Neural cell (in vitro differentiated cells): Measurements from ENCODE around the gene DBN1. TPM values are rescaled to one million over a fixed set of nuclear protein-coding genes. Genes with fewer than 3 reads are reported as not detected.
"Not testable (repeated sequence)": the region's sequence is repeated elsewhere in the genome, so short reads cannot be mapped to it uniquely, and the experiment has no call there.

Experiments
- H2AFZ ChIP-seq: fragments of 200-600, 300-800 bp; sonication (generic), shearing (Covaris generic); 2 replicates; pipeline ENCODE4 v1.6.0; 2014; ENCODE audit warnings: low read depth, mild to moderate bottlenecking, antibody characterized with exemption, low read length, moderate library complexity
- H3F3A ChIP-seq: fragments of 200-600 bp; shearing (Covaris generic); 2 replicates; pipeline ENCODE4 v1.6.1; 2016; ENCODE audit warnings: mild to moderate bottlenecking, moderate library complexity, mixed read lengths, antibody characterized with exemption, low read length; ENCODE audit not compliant: insufficient read depth, poor library complexity, severe bottlenecking
- H3K27ac ChIP-seq: fragments of 200-600, 300-800 bp; sonication (generic), shearing (Covaris generic); 2 replicates; pipeline ENCODE4 v1.5.1; 2014; ENCODE audit warnings: mild to moderate bottlenecking, low read length, moderate library complexity
- H3K27me3 ChIP-seq: fragments of 300-800, 200-600 bp; sonication (generic), shearing (Covaris generic); 2 replicates; pipeline ENCODE4 v1.6.0; 2014; ENCODE audit warnings: mild to moderate bottlenecking, low read depth, low read length, moderate library complexity; ENCODE audit not compliant: insufficient read depth
- H3K36me3 ChIP-seq: fragments of 300-800, 200-600 bp; sonication (generic), shearing (Covaris generic); 2 replicates; pipeline ENCODE4 v1.5.1; 2014; ENCODE audit warnings: mild to moderate bottlenecking, antibody characterized with exemption, low read length, moderate library complexity; ENCODE audit not compliant: insufficient read depth
- H3K4me2 ChIP-seq: fragments of 300-800, 200-600 bp; sonication (generic), shearing (Covaris generic); 2 replicates; pipeline ENCODE4 v1.6.0; 2014; ENCODE audit warnings: mild to moderate bottlenecking, low read length
- H3K4me3 ChIP-seq: fragments of 300-800, 200-600 bp; sonication (generic), shearing (Covaris generic); 2 replicates; pipeline ENCODE4 v1.5.1; 2014; ENCODE audit warnings: mild to moderate bottlenecking, low read length, moderate library complexity
- H3K79me2 ChIP-seq: fragments of 200-600 bp; shearing (Covaris generic); replicated peaks from 2 replicates; pipeline ENCODE4 v1.6.0; 2014; ENCODE audit warnings: mild to moderate bottlenecking, low read length, moderate library complexity; ENCODE audit not compliant: insufficient read depth
- H3K9ac ChIP-seq: fragments of 300-800, 200-600 bp; sonication (generic), shearing (Covaris generic); 2 replicates; pipeline ENCODE4 v1.6.1; 2016; ENCODE audit warnings: mild to moderate bottlenecking, low read length, mixed read lengths
- H3K9me2 ChIP-seq: fragments of 200-600 bp; shearing (Covaris generic); 2 replicates; pipeline ENCODE4 v1.6.1; 2016; ENCODE audit warnings: mild to moderate bottlenecking, low read length, mixed read lengths; ENCODE audit not compliant: insufficient read depth
- H3K9me3 ChIP-seq: fragments of 200-600, 300-800 bp; sonication (generic), shearing (Covaris generic); 2 replicates; pipeline ENCODE4 v1.6.1; 2016; ENCODE audit warnings: mild to moderate bottlenecking, mixed run types, low read length, moderate library complexity, mixed read lengths
- H4K20me1 ChIP-seq: fragments of 200-600 bp; shearing (Covaris generic); 2 replicates; pipeline ENCODE4 v1.6.1; 2016; ENCODE audit warnings: mild to moderate bottlenecking, mixed run types; ENCODE audit not compliant: insufficient read depth
- CTCF ChIP-seq: fragments of 450-650 bp; IDR thresholded peaks from 2 replicates; pipeline ENCODE4 v1.5.1; 2014; ENCODE audit warnings: antibody characterized with exemption, mild to moderate bottlenecking, moderate library complexity; ENCODE audit not compliant: poor library complexity, severe bottlenecking
- EP300 ChIP-seq: fragments of 450-650 bp; conservative IDR thresholded peaks from 2 replicates; pipeline ENCODE4 v1.6.1; 2014; ENCODE audit warnings: antibody characterized with exemption, mild to moderate bottlenecking, moderate library complexity; ENCODE audit not compliant: poor library complexity, severe bottlenecking
- EZH2 ChIP-seq: fragments of 200-600, 300-800 bp; shearing (Covaris generic), sonication (generic); IDR thresholded peaks from 2 replicates; pipeline ENCODE4 v1.6.1; 2014; ENCODE audit warnings: antibody characterized with exemption, low read length, borderline replicate concordance, mild to moderate bottlenecking; ENCODE audit not compliant: insufficient read depth, poor library complexity, severe bottlenecking
- POLR2AphosphoS5 ChIP-seq: IDR thresholded peaks from 2 replicates; pipeline ENCODE4 v1.6.1; 2012
- REST ChIP-seq: IDR thresholded peaks from 2 replicates; pipeline ENCODE4 v1.6.1; 2012; ENCODE audit warnings: borderline replicate concordance
- SMC3 ChIP-seq: fragments of 450-650 bp; conservative IDR thresholded peaks from 2 replicates; pipeline ENCODE4 v1.6.1; 2014; ENCODE audit warnings: antibody characterized with exemption, mild to moderate bottlenecking, moderate library complexity; ENCODE audit not compliant: poor library complexity
- TAF1 ChIP-seq: IDR thresholded peaks from 2 replicates; pipeline ENCODE4 v1.6.1; 2012; ENCODE audit warnings: low read depth
- polyA plus RNA-seq: library from polyadenylated mRNA; depleted of rRNA; stranded (reverse); fragments of >200 nt; gene quantifications from 2 replicates; pipeline ENCODE4 v1.2.3, GENCODE V29; 2014

Gene DBN1
- polyA plus RNA-seq, 1 donor from 2014 or later: 319 TPM

GRCh38 chr5:177419046-177419445 lies 54.4 kb downstream of the DBN1 start:
- H3K9ac ChIP-seq: no peak overlapping the region
- no peaks in the 10 kb centered on the region for H3K9me3 ChIP-seq
- no peak overlapping the region for H3K27ac ChIP-seq

GRCh38 chr5:177417081-177417480 lies 56.4 kb downstream of the DBN1 start:
- not testable (repeated sequence) for H3K9me2 ChIP-seq, H3K9me3 ChIP-seq, H3F3A ChIP-seq, H3K36me3 ChIP-seq, H4K20me1 ChIP-seq, H3K79me2 ChIP-seq, H3K27me3 ChIP-seq, H3K4me2 ChIP-seq, H3K4me3 ChIP-seq, H2AFZ ChIP-seq, H3K9ac ChIP-seq, H3K27ac ChIP-seq

More at GRCh38 chr5:177419046-177419445, 54.4 kb downstream of the DBN1 start:
- Histone ChIP-seq H3K4me3 (no peak overlapping the region), H3K27me3 (no peaks in the 10 kb centered on the region), H4K20me1 (no peaks in the 10 kb centered on the region), H3K9me2 (no peaks in the 10 kb centered on the region), H3K36me3 (no peaks in the 10 kb centered on the region), H2AFZ (no peak overlapping the region), H3K4me2 (no peak overlapping the region), H3F3A (no peaks in the 10 kb centered on the region), H3K79me2 (no peaks in the 10 kb centered on the region)
- TF ChIP-seq POLR2AphosphoS5 (no peak), SMC3 (no peak), EZH2 (no peak), TAF1 (no peak), EP300 (no peak)

- Histone ChIP-seq H2AFZ (no peak overlapping the region), H3K9me2 (no peaks in the 10 kb centered on the region), H3K4me3 (no peak overlapping the region), H3K36me3 (no peaks in the 10 kb centered on the region), H3K9me3 (no peaks in the 10 kb centered on the region), H4K20me1 (no peaks in the 10 kb centered on the region), H3K27ac (no peak overlapping the region), H3K27me3 (no peaks in the 10 kb centered on the region), H3K4me2 (no peak overlapping the region), H3K9ac (no peak overlapping the region), H3F3A (no peaks in the 10 kb centered on the region), H3K79me2 (no peaks in the 10 kb centered on the region)
- TF ChIP-seq POLR2AphosphoS5: no peak
- TF ChIP-seq SMC3: no peak
- TF ChIP-seq EP300: no peak
- no peak for TF ChIP-seq REST
- no peak for TF ChIP-seq CTCF
Measured at GRCh38 chr5:177414481-177414880, 59.0 kb downstream of the DBN1 start.
